GM19397 (cell line): ENCODE results near the gene NDUFAF8.

Experiments used
- ATAC-seq: cut with Tn5 transposase; IDR thresholded peaks from one replicate; pipeline ENCODE4 v1.9.1; 2021; ENCODE audit warnings: mild to moderate bottlenecking, moderate library complexity; ENCODE audit not compliant: unreplicated experiment

The NDUFAF8 gene

GRCh38 chr17:81288715-81289114, 49.6 kb downstream of the NDUFAF8 start:
- no peak for ATAC-seq

- no peak for ATAC-seq
These were observed 50.5 kb downstream of the NDUFAF8 start for GRCh38 chr17:81289627-81290026.

GRCh38 chr17:81290230-81290629, 51.1 kb downstream of the NDUFAF8 start:
- ATAC-seq: no peak
